Heart left ventricle (tissue), 16 donors: ENCODE data around the gene COLEC12. TPM values are rescaled to one million over a fixed set of nuclear protein-coding genes. Genes with fewer than 3 reads are reported as not detected.

Source experiments
- ATAC-seq, 4 donors: fragments of 200-7000 bp; cut with Tn5 transposase; one replicate each; pipeline ENCODE4 v1.9.1; 2020 to 2022; ENCODE audit warnings: moderate library complexity in 4 of 4, mild to moderate bottlenecking in 3 of 4, moderate number of reproducible peaks in 1 of 4
- DNase-seq, 5 donors: peaks; one replicate each; pipeline ENCODE4 v3.0.0-alpha.2; 2020
- H3K27ac ChIP-seq, 12 donors: fragments of 200-600 bp; sonication (generic) in 4 of 12; one replicate each; pipeline versions ENCODE4 v1.5.0 to v1.8.0; 2016 to 2022; ENCODE audit warnings: mild to moderate bottlenecking in 2 of 12
- H3K27me3 ChIP-seq, 9 donors: fragments of 200-600 bp; sonication (generic) in 2 of 9; one replicate each; pipeline versions ENCODE4 v1.5.1 to v1.8.0; 2016 to 2022; ENCODE audit warnings: mild to moderate bottlenecking in 3 of 9
- H3K36me3 ChIP-seq, 9 donors: fragments of 200-600 bp; sonication (generic) in 2 of 9; one replicate each; pipeline versions ENCODE4 v1.5.0 to v1.8.0; 2018 to 2022; ENCODE audit warnings: mild to moderate bottlenecking in 2 of 9
- H3K4me1 ChIP-seq, 12 donors: fragments of 200-600 bp; sonication (generic) in 4 of 12; one replicate each; pipeline versions ENCODE4 v1.5.0 to v1.8.0; 2016 to 2022; ENCODE audit warnings: mild to moderate bottlenecking in 3 of 12
- H3K4me3 ChIP-seq, 12 donors: fragments of 200-600 bp; sonication (generic) in 4 of 12; one replicate each; pipeline versions ENCODE4 v1.5.0 to v1.8.0; 2017 to 2022; ENCODE audit warnings: mild to moderate bottlenecking in 9 of 12, moderate library complexity in 4 of 12
- H3K9me3 ChIP-seq, 12 donors: fragments of 200-600 bp; sonication (generic) in 4 of 12; one replicate each; pipeline versions ENCODE4 v1.5.0 to v1.8.0; 2016 to 2022; ENCODE audit warnings: mild to moderate bottlenecking in 1 of 12
- POLR2A ChIP-seq, 2 donors: fragments of 450-650 bp; IDR thresholded peaks; one replicate each; pipeline ENCODE4 v1.6.1; 2017; ENCODE audit warnings: antibody characterized with exemption in 2 of 2, mild to moderate bottlenecking in 2 of 2, moderate library complexity in 2 of 2
- WGBS, 4 donors: extraction: QIAGEN DNeasy Blood & Tissue Kit in 2 of 4; methylation state at CpG; one replicate each; pipeline versions ENCODE4 v1.1.5 to v1.1.7; 2013 to 2018; 5-methylcytosine and 5-hydroxymethylcytosine counted together
- intact Hi-C, 10 donors: fragments of 100-400 bp; cut with DNase I; formaldehyde crosslinking; loops; one replicate each; pipeline versions ENCODE4 v1.11.1 to v1.14.2; 2022
- polyA plus RNA-seq, 2 donors: library from polyadenylated mRNA; stranded (reverse); fragments of 200-250 nt; gene quantifications; one replicate each; pipeline ENCODE4 v1.2.3, GENCODE V29; 2013
- total RNA-seq, 9 donors: library from RNA; depleted of rRNA in 2 of 9; stranded (reverse); fragments of >200 nt in 2 of 9; fragmentation: NEBNext Ultra II Directional in 3 of 9; extraction: Animal tissue kit (Norgen Biotek cat#: 25700) in 3 of 9; gene quantifications; one replicate each; pipeline versions ENCODE4 v1.1.0 to v1.2.4, GENCODE V29; 2016 to 2023
- TF ChIP-seq, protein P1 (sequence below), 12 donors: fragments of 200-600 bp; sonication (generic) in 4 of 12; IDR thresholded peaks; one replicate each; pipeline versions ENCODE4 v1.5.0 to v1.8.0; 2018 to 2022; ENCODE audit warnings: antibody characterized with exemption in 12 of 12, mild to moderate bottlenecking in 5 of 12
- donor health status: ischemic (EF 13 %, LVEDD 7.1; RV severe dilation, severe dysfunction).
- donor health status: healthy with polysubstance abuse.
- donor health status: DM: no; HTN: yes; CAD: no.
- donor health status: DM: no; HTN: no; CAD: no.
- donor health status: ischemic (EF 25% LVEDD 6.9; RV normal size, moderate dysfunction).
- donor health status: ischemic (EF 25% LVEDD 5.7; RV mildly dilated, moderate dysfunction).
- donor health status: healthy.
- donor health status: DM: yes; HTN: yes; CAD: no.
- donor health status: ischemic (EF 35%, LVEDD 5.7; RV mildly dilated, moderate dysfunction).
- donor health status: nonischemic (EF 11% LVEDD 7.7; RV severe dilation, severe dysfunction).
- donor health status: DM: yes; HTN: yes; CAD: no.
- donor health status: PGD.
- donor health status: ischemic (EF 29% LVEDD 5.4; RV normal size, mild dysfunction).
- donor health status: nonischemic (EF 23%, LVEDD 6.1; RV moderate dilation, normal function).

Gene COLEC12
- total and polyA plus RNA-seq, 11 donors = 2.2 to 35.9 (median 7.9) TPM

DNA sequence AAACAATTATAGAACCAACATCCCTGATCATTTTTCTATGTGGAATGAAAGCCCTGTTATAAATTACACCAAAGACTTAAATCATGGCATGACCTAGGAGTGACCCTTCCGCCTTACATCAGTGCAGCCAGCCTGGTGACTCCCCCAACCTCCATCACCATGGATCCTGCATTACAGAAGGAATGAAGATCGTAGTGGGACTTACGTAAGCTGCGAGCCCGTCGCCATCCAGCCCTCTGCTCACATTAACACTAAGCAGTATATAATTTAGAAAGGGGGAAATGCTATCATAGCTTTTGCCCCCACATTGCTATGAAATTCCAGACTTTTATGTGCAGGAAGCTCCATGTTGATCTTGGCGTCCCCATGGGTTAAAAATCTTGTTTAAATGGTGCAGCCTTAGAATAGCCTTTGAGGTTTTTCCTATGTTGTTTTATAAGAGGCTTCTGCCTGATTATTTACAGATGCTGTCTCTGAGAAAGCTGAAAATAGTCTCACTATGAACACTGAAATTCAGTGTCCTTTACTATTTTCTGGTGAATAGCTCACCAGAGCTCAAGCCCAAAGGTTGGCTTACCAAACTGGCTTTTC, 76.3 kb downstream of the COLEC12 start:
- peak in 2 of 4 donors; percentile 26 to 38 for ATAC-seq
- no peak for DNase-seq
- 77 to 82% (median 79%) methylated on average over 7 of the region's 7 CpGs for WGBS, 4 donors
- intact Hi-C loops = no loop called here
- Histone ChIP-seq H3K27me3 (no peaks in the 10 kb centered on the region), H3K4me1 (peaks cover 0 to 28% (median 12%) of the 10 kb centered on the region in 12 donors), H3K4me3 (no peak overlapping the region), H3K36me3 (no peaks in the 10 kb centered on the region), H3K9me3 (no peaks in the 10 kb centered on the region), H3K27ac (peak overlapping the region in 5 of 12 donors; percentile 0 to 61 (median 44))
- no peak for TF ChIP-seq POLR2A (IDR thresholded peaks at IDR 0.05)
- TF ChIP-seq, protein P1, sequence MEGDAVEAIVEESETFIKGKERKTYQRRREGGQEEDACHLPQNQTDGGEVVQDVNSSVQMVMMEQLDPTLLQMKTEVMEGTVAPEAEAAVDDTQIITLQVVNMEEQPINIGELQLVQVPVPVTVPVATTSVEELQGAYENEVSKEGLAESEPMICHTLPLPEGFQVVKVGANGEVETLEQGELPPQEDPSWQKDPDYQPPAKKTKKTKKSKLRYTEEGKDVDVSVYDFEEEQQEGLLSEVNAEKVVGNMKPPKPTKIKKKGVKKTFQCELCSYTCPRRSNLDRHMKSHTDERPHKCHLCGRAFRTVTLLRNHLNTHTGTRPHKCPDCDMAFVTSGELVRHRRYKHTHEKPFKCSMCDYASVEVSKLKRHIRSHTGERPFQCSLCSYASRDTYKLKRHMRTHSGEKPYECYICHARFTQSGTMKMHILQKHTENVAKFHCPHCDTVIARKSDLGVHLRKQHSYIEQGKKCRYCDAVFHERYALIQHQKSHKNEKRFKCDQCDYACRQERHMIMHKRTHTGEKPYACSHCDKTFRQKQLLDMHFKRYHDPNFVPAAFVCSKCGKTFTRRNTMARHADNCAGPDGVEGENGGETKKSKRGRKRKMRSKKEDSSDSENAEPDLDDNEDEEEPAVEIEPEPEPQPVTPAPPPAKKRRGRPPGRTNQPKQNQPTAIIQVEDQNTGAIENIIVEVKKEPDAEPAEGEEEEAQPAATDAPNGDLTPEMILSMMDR (IDR thresholded peaks at IDR 0.05) = no peak

DNA sequence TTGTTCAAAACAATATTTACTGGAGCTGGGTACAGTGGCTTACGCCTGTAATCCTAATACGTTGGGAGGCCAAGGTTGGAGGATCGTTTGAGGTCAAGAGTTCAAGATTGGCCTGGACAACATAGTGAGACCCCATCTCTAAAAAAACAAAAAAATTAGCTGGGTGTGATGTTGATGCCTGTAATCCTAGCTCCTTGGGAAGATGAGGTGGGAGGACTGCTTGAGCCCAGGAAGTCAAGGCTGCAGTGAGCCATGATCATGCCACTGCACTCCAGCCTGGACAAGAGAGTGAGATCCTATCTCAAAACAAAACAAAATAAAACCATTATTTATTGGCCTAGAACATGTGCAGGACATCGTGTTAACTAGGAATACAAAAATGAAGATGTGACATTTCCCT, 77.5 kb downstream of the COLEC12 start:
- no peak for DNase-seq
- WGBS, 4 donors = 68 to 89% (median 77%) methylated on average over 4 of the region's 4 CpGs
- TF ChIP-seq, protein P1 (IDR thresholded peaks at IDR 0.05) = no peak
- TF ChIP-seq POLR2A (IDR thresholded peaks at IDR 0.05) = no peak
- intact Hi-C loops = no loop called here
- no peak overlapping the region for H3K27ac ChIP-seq
- ATAC-seq = no peak
- no peaks in the 10 kb centered on the region for H3K36me3 ChIP-seq
- H3K9me3 ChIP-seq = no peaks in the 10 kb centered on the region
- H3K4me3 ChIP-seq = no peak overlapping the region
- H3K4me1 ChIP-seq = peaks cover 0 to 30% (median 14%) of the 10 kb centered on the region in 12 donors
- H3K27me3 ChIP-seq = no peaks in the 10 kb centered on the region

DNA sequence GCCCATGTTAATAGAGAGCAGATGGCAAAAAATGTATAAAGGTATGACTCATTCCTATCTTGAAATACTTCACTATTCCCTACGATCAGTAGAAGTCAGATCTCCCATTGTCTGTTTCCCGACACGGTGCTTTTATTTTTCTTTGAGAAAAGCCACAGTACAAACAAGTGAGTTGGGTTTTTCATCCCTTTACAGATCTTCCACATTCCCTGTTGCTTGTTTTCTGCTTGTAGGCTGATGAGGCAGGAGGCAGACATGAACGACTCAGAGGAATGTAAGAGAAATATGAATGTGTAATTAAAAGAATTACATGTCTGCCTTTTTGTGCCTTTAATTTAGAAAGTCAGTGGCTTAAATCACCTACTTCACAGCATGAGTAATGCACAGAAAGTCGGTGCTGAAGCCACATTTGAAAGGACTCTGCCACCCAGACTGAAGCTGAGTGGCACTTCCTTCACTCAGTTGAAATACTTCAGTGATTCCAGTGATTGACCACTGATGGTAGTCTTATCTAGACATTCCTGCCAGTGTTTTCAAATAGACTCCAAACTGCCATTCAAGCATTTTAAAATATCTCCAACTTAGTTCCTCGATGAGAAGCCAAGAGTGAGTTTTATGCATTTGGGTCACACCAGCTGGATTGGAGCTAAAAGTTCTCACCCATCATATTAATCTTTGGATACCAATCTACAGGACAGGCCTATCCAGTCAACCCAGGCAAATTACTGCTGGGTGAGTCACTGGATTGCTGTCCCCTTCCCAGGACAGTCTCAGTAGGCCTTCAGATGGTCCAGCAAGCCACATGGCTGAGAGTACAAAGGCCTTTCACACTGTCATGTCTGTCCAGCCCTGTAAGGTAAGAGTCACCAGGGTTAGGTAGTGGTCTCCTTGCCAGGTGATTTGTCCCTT, 79.0 kb downstream of the COLEC12 start:
- H3K27me3 ChIP-seq = no peaks in the 10 kb centered on the region
- TF ChIP-seq, protein P1 (IDR thresholded peaks at IDR 0.05) = no peak
- TF ChIP-seq POLR2A (IDR thresholded peaks at IDR 0.05) = no peak
- WGBS, 4 donors = 41 to 60% (median 55%) methylated on average over 6 of the region's 6 CpGs
- no peak for ATAC-seq
- H3K4me3 ChIP-seq = no peak overlapping the region
- H3K9me3 ChIP-seq = no peaks in the 10 kb centered on the region
- no peak overlapping the region for H3K27ac ChIP-seq
- no peak for DNase-seq
- peaks cover 0 to 37% (median 15%) of the 10 kb centered on the region in 12 donors for H3K4me1 ChIP-seq
- H3K36me3 ChIP-seq = no peaks in the 10 kb centered on the region
- intact Hi-C loops = no loop called here

DNA sequence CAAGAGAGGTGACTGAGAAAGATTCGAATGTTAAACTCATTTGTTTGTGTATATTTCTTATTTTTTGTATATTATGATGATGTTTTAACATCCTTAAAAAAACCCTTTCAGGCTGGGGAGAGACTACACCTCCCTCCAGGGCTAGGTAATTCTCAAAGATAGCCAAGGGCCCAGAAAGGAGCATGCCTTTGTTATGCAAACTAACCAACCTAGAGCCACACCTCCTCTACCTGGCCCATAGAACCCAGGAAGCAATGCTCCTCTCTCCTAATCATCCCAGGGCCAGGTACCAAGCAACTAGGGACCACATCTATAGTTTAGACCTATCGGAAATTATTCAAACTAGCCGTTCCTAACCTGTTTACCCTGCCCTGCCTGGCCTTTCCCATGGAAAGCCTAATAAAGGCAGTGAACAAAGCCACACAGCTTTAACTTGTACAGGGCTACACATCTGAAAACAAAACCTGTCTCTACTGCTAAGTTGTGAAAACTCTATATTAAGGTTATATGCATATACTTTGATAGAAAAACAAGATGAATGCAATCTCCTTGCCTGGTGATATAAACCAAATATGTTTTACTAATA, 79.7 kb downstream of the COLEC12 start:
- no peaks in the 10 kb centered on the region for H3K9me3 ChIP-seq
- peaks cover 0 to 40% (median 15%) of the 10 kb centered on the region in 12 donors for H3K4me1 ChIP-seq
- no peak for DNase-seq
- no peak overlapping the region for H3K27ac ChIP-seq
- 89 to 93% (median 91%) methylated on average over 3 of the region's 3 CpGs for WGBS, 4 donors
- H3K27me3 ChIP-seq = no peaks in the 10 kb centered on the region
- intact Hi-C loops = no loop called here
- no peak for TF ChIP-seq POLR2A (IDR thresholded peaks at IDR 0.05)
- TF ChIP-seq, protein P1 (IDR thresholded peaks at IDR 0.05) = no peak
- H3K4me3 ChIP-seq = no peak overlapping the region
- ATAC-seq = no peak
- no peaks in the 10 kb centered on the region for H3K36me3 ChIP-seq
